Measurements from ENCODE around the gene EPN1.

Gene EPN1

GRCh38 chr19:55661826-55662225 lies 13.2 kb upstream of the EPN1 start:
- no peak for DNase-seq

GRCh38 chr19:55663846-55664536 lies 11.0 kb upstream of the EPN1 start:
- DNase-seq = no peak

- DNase-seq = no peak
These were observed 8.6 kb upstream of the EPN1 start for GRCh38 chr19:55666343-55667005.

- DNase-seq = no peak
These were observed 8.0 kb upstream of the EPN1 start for GRCh38 chr19:55667006-55667381.

- no peak for DNase-seq
These were observed 7.5 kb upstream of the EPN1 start for GRCh38 chr19:55667511-55667910.

GRCh38 chr19:55667958-55668357 lies 7.1 kb upstream of the EPN1 start:
- DNase-seq = no peak

GRCh38 chr19:55668603-55669348 lies 6.2 kb upstream of the EPN1 start:
- no peak for DNase-seq

- DNase-seq = no peak
These were observed 5.4 kb upstream of the EPN1 start for GRCh38 chr19:55669418-55670279.

GRCh38 chr19:55670280-55671053 lies 4.6 kb upstream of the EPN1 start:
- no peak for DNase-seq

GRCh38 chr19:55671054-55671378 lies 4.0 kb upstream of the EPN1 start:
- no peak for DNase-seq

GRCh38 chr19:55672418-55672817 lies 2.6 kb upstream of the EPN1 start:
- DNase-seq = no peak

GRCh38 chr19:55673465-55673864 lies 1.6 kb upstream of the EPN1 start:
- DNase-seq = no peak

GRCh38 chr19:55673889-55674288 lies 1.1 kb upstream of the EPN1 start:
- DNase-seq = no peak

GRCh38 chr19:55674459-55674840 lies 576 bp upstream of the EPN1 start:
- no peak for DNase-seq

GRCh38 chr19:55675661-55676354 lies 782 bp downstream of the EPN1 start:
- no peak for DNase-seq

- DNase-seq = no peak
These were observed 1.4 kb downstream of the EPN1 start for GRCh38 chr19:55676383-55676782.

GRCh38 chr19:55676889-55677505 lies 2.0 kb downstream of the EPN1 start:
- DNase-seq = no peak

GRCh38 chr19:55677572-55678028 lies 2.6 kb downstream of the EPN1 start:
- no peak for DNase-seq

GRCh38 chr19:55678121-55678671 lies 3.2 kb downstream of the EPN1 start:
- DNase-seq = no peak

GRCh38 chr19:55679343-55680257 lies 4.6 kb downstream of the EPN1 start:
- DNase-seq = peak in 1 of 2 experiments; percentile 37
